DND-41 (cell line): ENCODE measurements around the gene POU2F3.

Experiments
- EZH2 ChIP-seq: IDR thresholded peaks from 3 replicates; pipeline ENCODE4 v1.6.1; 2012; ENCODE audit warnings: borderline replicate concordance, low read depth, mild to moderate bottlenecking, moderate library complexity, low read length, inconsistent platforms; ENCODE audit not compliant: severe bottlenecking
- TF ChIP-seq, protein P1 (sequence below): IDR thresholded peaks from 2 replicates; pipeline ENCODE4 v1.5.1; 2012; ENCODE audit warnings: borderline replicate concordance, low read length, moderate library complexity, mild to moderate bottlenecking; ENCODE audit not compliant: poor library complexity, severe bottlenecking; ENCODE audit errors: extremely low read depth

DNA sequence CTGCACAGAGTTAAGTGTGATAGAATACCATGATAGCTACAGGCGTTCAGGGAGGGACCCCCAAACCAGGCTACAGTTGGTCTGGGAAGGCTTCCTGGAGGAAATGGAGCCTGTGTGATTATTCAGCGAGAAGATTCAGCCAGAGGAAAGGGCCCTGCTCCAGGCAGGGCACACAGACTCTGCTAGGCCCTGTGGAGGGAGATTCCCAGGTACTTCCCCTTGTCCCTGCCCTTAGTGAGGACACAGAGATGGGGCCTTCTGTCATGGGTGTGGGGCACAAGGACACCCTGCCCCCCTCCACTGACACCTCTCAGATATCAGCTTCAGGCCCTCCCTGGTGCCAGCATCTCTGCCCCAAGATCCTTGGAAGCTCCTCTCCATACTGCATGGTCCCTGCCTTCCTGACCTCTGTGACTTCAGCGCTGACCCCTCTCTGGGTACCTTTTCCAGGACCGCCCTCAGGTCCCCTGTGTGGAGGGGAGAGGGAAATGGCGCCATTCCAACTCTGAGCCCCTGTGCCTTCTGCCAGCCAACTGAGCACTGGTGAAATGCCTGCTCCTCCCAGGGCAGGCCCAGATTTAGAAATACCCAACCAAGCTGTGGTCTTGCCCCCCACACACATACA, 12.6 kb upstream of the POU2F3 start:
- TF ChIP-seq, protein P1, sequence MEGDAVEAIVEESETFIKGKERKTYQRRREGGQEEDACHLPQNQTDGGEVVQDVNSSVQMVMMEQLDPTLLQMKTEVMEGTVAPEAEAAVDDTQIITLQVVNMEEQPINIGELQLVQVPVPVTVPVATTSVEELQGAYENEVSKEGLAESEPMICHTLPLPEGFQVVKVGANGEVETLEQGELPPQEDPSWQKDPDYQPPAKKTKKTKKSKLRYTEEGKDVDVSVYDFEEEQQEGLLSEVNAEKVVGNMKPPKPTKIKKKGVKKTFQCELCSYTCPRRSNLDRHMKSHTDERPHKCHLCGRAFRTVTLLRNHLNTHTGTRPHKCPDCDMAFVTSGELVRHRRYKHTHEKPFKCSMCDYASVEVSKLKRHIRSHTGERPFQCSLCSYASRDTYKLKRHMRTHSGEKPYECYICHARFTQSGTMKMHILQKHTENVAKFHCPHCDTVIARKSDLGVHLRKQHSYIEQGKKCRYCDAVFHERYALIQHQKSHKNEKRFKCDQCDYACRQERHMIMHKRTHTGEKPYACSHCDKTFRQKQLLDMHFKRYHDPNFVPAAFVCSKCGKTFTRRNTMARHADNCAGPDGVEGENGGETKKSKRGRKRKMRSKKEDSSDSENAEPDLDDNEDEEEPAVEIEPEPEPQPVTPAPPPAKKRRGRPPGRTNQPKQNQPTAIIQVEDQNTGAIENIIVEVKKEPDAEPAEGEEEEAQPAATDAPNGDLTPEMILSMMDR = no peak
- TF ChIP-seq EZH2 = no peak
